CD4-positive, CD25-positive, alpha-beta regulatory T cell (primary cell): ENCODE results near the gene EHMT1. TPM values are rescaled to one million over a fixed set of nuclear protein-coding genes. Genes with fewer than 3 reads are reported as not detected.
A peak's percentile ranks its signal among the peaks of the same experiment; 100 is the strongest.

ENCODE experiments used
- ATAC-seq, 2 donors: fragments of 150-1000 bp; cut with Tn5 transposase; one replicate each; pipeline ENCODE4 v1.10.0; 2021; ENCODE audit warnings: low read depth in 2 of 2, moderate number of reproducible peaks in 2 of 2, moderate library complexity in 1 of 2
- DNase-seq, 3 donors: peaks; one replicate each; pipeline versions ENCODE4 v3.0.0 to v3.0.0-alpha.2; 2012 to 2022; ENCODE audit warnings: mixed read lengths in 1 of 3
- H3K27ac ChIP-seq: one replicate; pipeline ENCODE4 v1.7.0; 2013; ENCODE audit warnings: mild to moderate bottlenecking, low read length; ENCODE audit not compliant: insufficient read depth, poor library complexity, severe bottlenecking
- H3K27me3 ChIP-seq: one replicate; pipeline ENCODE4 v1.7.0; 2013; ENCODE audit warnings: low read length; ENCODE audit not compliant: control insufficient read depth, insufficient read depth
- H3K36me3 ChIP-seq: one replicate; pipeline ENCODE4 v1.7.0; 2013; ENCODE audit warnings: mild to moderate bottlenecking, low read length, moderate library complexity; ENCODE audit not compliant: control insufficient read depth, insufficient read depth
- H3K4me1 ChIP-seq: 2 replicates; pipeline ENCODE4 v1.7.0; 2013; ENCODE audit warnings: mild to moderate bottlenecking, low read length; ENCODE audit not compliant: insufficient read depth, control insufficient read depth, poor library complexity, severe bottlenecking
- H3K4me3 ChIP-seq: one replicate; pipeline ENCODE4 v1.7.0; 2013; ENCODE audit warnings: low read depth, mild to moderate bottlenecking, low read length, moderate library complexity
- H3K9me3 ChIP-seq, 2 experiments: 1 replicate in 1 of 2; 2 replicates in 1 of 2; pipeline ENCODE4 v1.7.0; 2013; ENCODE audit warnings: low read length in 2 of 2, mild to moderate bottlenecking in 1 of 2, moderate library complexity in 1 of 2; ENCODE audit not compliant: control insufficient read depth in 2 of 2
- H3K27ac Mint-ChIP-seq, 3 donors: one replicate each; pipeline ENCODE4 v1.8.0; 2020 to 2022; ENCODE audit warnings: mild to moderate bottlenecking in 3 of 3, mixed read lengths in 3 of 3, moderate library complexity in 2 of 3
- H3K27me3 Mint-ChIP-seq: one replicate; pipeline ENCODE4 v1.8.0; 2022; ENCODE audit warnings: mild to moderate bottlenecking, mixed read lengths
- H3K36me3 Mint-ChIP-seq: one replicate; pipeline ENCODE4 v1.8.0; 2020; ENCODE audit warnings: mixed read lengths
- H3K4me1 Mint-ChIP-seq, 4 donors: one replicate each; pipeline ENCODE4 v1.8.0; 2020 to 2022; ENCODE audit warnings: mixed read lengths in 4 of 4, mild to moderate bottlenecking in 1 of 4
- H3K4me3 Mint-ChIP-seq, 4 donors: one replicate each; pipeline ENCODE4 v1.8.0; 2020 to 2022; ENCODE audit warnings: mild to moderate bottlenecking in 4 of 4, mixed read lengths in 4 of 4, moderate library complexity in 3 of 4
- H3K9me3 Mint-ChIP-seq, 7 donors: one replicate each; pipeline ENCODE4 v1.8.0; 2020 to 2022; ENCODE audit warnings: mixed read lengths in 7 of 7, mild to moderate bottlenecking in 3 of 7, moderate library complexity in 2 of 7
- polyA plus RNA-seq, 4 donors: library from polyadenylated mRNA; unstranded; fragments of 300-500 nt; fragmentation: Illumina TruSeq; gene quantifications; one replicate each; pipeline ENCODE4 v1.2.3, GENCODE V29; 2021
- total RNA-seq: library from RNA; stranded (reverse); gene quantifications from one replicate; pipeline ENCODE4 v1.2.3, GENCODE V29; 2022

The EHMT1 gene
- total and polyA plus RNA-seq, 5 donors from 2014 or later = 17.9 to 142 (median 20.0) TPM

DNA sequence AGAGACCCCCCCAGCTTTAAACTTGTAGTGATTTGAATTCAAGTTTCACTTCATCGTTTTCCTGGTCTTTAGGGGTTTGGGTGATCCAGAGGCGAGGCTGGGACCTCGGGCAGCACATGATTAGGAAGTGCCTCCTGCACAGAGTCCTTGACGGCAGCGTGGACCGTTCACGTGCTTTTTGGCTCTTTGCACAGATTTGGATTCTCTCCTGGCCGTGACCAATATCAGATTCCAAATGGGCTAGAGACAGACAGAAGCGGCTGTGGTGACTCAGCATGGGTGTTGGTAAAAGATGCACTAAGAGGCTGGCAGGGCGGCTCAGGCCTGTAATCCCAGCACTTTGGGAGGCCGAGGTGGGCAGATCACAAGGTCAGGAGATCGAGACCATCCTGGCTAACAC lies 141.6 kb downstream of the EHMT1 start:
- H3K9me3 Mint-ChIP-seq = peaks cover 0 to 5% (median 0%) of the 10 kb centered on the region in 7 donors
- Histone ChIP-seq H3K36me3 (peaks cover 48% of the 10 kb centered on the region), H3K4me3 (no peak overlapping the region), H3K9me3 (peaks cover 2 to 4% of the 10 kb centered on the region in 2 experiments), H3K27me3 (no peaks in the 10 kb centered on the region), H3K27ac (peak overlapping the region; percentile 55), H3K4me1 (peaks cover 44% of the 10 kb centered on the region)
- H3K27ac Mint-ChIP-seq = peak overlapping the region; percentile 80 to 92 (median 87)
- H3K36me3 Mint-ChIP-seq = peaks cover 60% of the 10 kb centered on the region
- peaks cover 20 to 75% (median 49%) of the 10 kb centered on the region in 4 donors for H3K4me1 Mint-ChIP-seq
- no peak for ATAC-seq
- H3K4me3 Mint-ChIP-seq = peak overlapping the region in 2 of 4 donors; percentile 29 to 46
- H3K27me3 Mint-ChIP-seq = no peaks in the 10 kb centered on the region
- no peak for DNase-seq

DNA sequence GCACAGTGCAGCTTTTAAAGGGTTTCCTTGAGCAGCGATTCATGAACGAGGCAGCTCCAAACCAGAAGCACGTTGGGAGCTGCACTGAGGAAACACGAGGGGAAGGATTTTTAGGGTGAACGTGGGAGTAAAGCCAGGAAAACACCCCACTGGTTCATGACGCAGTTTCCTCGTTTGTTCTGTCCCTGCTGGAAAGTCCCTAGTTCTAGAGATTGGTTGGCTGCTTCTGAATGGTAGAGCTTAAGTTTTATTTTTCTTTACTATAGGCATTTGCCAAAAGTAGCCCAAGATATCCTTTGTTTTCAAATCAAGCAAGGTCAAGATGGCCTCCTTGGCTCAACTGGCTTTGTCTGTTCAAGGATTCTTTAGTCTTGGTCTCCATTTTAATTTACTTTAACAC lies 142.2 kb downstream of the EHMT1 start:
- DNase-seq = peak; percentile 16 to 31 (median 17)
- H3K4me3 ChIP-seq = no peak overlapping the region
- peaks cover 42% of the 10 kb centered on the region for H3K36me3 ChIP-seq
- H3K36me3 Mint-ChIP-seq = peaks cover 59% of the 10 kb centered on the region
- H3K27ac ChIP-seq = peak overlapping the region; percentile 58
- no peaks in the 10 kb centered on the region for H3K27me3 Mint-ChIP-seq
- ATAC-seq = no peak
- no peaks in the 10 kb centered on the region for H3K9me3 Mint-ChIP-seq
- H3K9me3 ChIP-seq = no peaks in the 10 kb centered on the region
- peaks cover 44% of the 10 kb centered on the region for H3K4me1 ChIP-seq
- peak overlapping the region; percentile 56 to 92 (median 80) for H3K27ac Mint-ChIP-seq
- H3K4me1 Mint-ChIP-seq = peaks cover 20 to 75% (median 53%) of the 10 kb centered on the region in 4 donors
- peak overlapping the region in 2 of 4 donors; percentile 45 to 46 for H3K4me3 Mint-ChIP-seq
- no peaks in the 10 kb centered on the region for H3K27me3 ChIP-seq

DNA sequence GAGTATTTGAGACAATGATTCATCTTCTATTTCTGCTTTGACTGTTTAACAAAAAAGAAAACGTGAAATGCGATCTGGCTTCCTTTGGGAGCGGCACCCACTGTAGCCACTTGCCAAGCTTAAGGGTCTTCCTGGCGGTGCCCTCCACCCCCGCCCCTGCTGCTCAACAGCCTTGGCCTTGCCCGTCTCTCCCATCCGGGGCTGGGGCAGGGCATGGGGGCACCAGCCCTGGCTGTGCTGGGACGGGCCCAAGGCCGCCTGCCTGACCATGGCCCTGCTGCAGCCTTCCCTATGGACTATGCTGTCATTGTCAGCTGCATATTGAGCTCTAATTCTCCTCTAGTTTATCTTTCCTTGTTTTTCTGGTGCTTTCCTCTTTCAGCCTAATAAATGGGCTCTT lies 143.0 kb downstream of the EHMT1 start:
- Mint-ChIP-seq H3K9me3 (no peaks in the 10 kb centered on the region), H3K27me3 (no peaks in the 10 kb centered on the region), H3K36me3 (peaks cover 54% of the 10 kb centered on the region), H3K4me1 (peaks cover 20 to 68% (median 47%) of the 10 kb centered on the region in 4 donors), H3K4me3 (peak overlapping the region in 3 of 4 donors; percentile 15 to 76 (median 75)), H3K27ac (peak overlapping the region; percentile 88 to 95 (median 93))
- Histone ChIP-seq H3K36me3 (peaks cover 46% of the 10 kb centered on the region), H3K27ac (peak overlapping the region; percentile 58), H3K4me3 (no peak overlapping the region), H3K9me3 (no peaks in the 10 kb centered on the region), H3K27me3 (no peaks in the 10 kb centered on the region), H3K4me1 (peaks cover 42% of the 10 kb centered on the region)
- DNase-seq (no peak), ATAC-seq (no peak)

DNA sequence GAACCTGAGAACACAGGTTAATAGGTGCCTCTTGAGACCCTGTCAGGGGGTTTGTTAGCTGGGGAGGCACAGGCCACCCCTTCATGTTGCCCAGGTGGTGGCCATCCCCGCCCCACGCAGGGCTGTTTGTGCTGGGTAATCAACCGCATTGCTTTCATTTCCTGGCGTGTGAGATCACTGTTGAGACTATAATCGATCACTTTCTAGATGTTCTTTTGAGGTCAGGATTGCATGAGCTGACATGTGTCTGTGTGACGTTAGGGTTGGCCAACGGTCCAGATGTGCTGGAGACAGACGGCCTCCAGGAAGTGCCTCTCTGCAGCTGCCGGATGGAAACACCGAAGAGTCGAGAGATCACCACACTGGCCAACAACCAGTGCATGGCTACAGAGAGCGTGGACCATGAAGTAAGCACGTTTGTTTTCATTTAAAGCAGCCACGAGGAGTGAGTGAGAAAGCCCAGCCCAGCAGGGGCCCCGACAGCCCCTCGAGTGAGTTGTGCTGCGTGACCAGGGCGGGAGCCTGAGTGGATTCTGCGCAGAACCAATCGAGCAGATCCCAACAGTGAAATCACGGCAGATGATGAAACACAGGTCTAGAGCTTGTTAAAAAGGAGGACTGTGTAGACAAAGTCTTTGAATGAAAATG lies 143.7 kb downstream of the EHMT1 start:
- peak overlapping the region; percentile 47 to 76 (median 67) for H3K4me3 Mint-ChIP-seq

DNA sequence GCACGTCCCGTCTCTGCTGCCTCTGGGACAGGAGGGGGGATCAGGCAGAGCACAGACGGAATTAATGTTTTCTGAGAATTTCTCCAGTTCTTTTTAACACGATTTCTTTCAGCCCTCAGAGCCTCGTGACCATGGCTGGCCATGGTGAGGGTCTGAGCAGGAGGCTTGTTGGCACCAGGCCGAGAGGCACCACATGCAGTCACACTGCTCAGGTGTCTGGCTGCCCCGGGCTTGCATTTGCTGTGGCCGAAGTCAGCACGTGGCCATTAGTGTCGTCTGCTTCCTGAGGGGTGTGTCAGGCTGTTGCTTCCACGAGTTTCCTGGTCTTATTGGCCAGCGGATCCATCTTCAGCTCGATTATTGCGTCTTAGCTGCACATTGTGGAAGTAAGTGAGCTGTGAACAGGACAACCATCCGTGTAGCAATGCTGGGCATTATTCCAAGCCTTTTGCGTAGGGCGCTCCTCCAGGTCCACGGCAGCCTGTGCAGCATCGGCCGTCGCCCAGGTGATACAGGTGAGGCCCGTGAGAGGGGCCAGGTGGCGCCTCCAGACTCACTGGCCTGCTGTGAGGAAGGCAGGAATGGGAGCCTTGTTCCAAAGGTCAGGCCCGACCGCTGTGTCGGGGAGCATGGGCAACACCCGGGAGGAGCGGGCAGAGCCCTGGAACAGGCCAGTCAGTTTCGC lies 144.6 kb downstream of the EHMT1 start:
- Mint-ChIP-seq H3K36me3 (peaks cover 50% of the 10 kb centered on the region), H3K27ac (peak overlapping the region in 1 of 3 donors; percentile 88), H3K4me1 (peaks cover 14 to 55% (median 32%) of the 10 kb centered on the region in 4 donors), H3K9me3 (peaks cover 0 to 2% (median 0%) of the 10 kb centered on the region in 7 donors), H3K27me3 (no peaks in the 10 kb centered on the region), H3K4me3 (no peak overlapping the region)
- ATAC-seq = no peak
- Histone ChIP-seq H3K27ac (peak overlapping the region; percentile 58), H3K9me3 (no peaks in the 10 kb centered on the region), H3K4me1 (peaks cover 26% of the 10 kb centered on the region), H3K36me3 (peaks cover 53% of the 10 kb centered on the region), H3K27me3 (no peaks in the 10 kb centered on the region), H3K4me3 (no peak overlapping the region)
- DNase-seq = no peak

More for the DNA sequence above, 143.7 kb downstream of the EHMT1 start:
- peaks cover 35% of the 10 kb centered on the region for H3K4me1 ChIP-seq
- H3K9me3 ChIP-seq = no peaks in the 10 kb centered on the region
- H3K27me3 ChIP-seq = no peaks in the 10 kb centered on the region
- peaks cover 52% of the 10 kb centered on the region for H3K36me3 ChIP-seq
- Mint-ChIP-seq H3K27me3 (no peaks in the 10 kb centered on the region), H3K9me3 (peaks cover 0 to 2% (median 0%) of the 10 kb centered on the region in 7 donors), H3K36me3 (peaks cover 53% of the 10 kb centered on the region), H3K27ac (peak overlapping the region; percentile 57 to 95 (median 88)), H3K4me1 (peaks cover 14 to 63% (median 41%) of the 10 kb centered on the region in 4 donors)
- H3K4me3 ChIP-seq = peak overlapping the region; percentile 47
- H3K27ac ChIP-seq = peak overlapping the region; percentile 58
- DNase-seq (peak in 2 of 3 donors; percentile 22 to 48), ATAC-seq (no peak)

DNA sequence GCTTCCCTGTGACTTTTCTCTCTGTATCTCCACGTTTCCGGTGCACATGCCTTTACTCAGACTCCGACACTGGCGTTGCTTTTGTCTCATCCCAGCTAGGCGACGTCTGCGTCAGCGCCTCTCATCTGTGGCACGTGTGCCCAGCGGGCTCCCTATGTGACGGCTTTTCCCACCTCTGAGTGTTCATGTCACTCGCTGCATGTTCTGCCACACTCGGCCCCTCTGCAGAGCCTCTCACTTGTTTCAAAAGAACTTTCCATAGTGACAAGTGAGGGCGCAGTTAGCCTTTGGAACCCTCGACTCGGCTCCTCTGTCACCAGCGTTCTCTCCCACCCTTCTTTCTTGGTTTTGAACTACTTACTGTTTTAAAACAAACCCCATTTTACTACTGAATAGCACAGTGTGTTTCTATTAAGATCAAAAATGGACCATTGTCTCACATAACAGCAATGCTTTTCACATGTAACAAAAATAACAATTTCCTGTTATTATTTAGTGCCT lies 145.4 kb downstream of the EHMT1 start:
- H3K27ac ChIP-seq = no peak overlapping the region
- ATAC-seq = no peak
- H3K9me3 ChIP-seq = no peaks in the 10 kb centered on the region
- Mint-ChIP-seq H3K27me3 (no peaks in the 10 kb centered on the region), H3K9me3 (peaks cover 0 to 2% (median 0%) of the 10 kb centered on the region in 7 donors), H3K4me1 (peaks cover 12 to 51% (median 27%) of the 10 kb centered on the region in 4 donors), H3K27ac (peak overlapping the region in 2 of 3 donors; percentile 10 to 22), H3K36me3 (peaks cover 49% of the 10 kb centered on the region), H3K4me3 (peak overlapping the region in 2 of 4 donors; percentile 23 to 42)
- H3K4me3 ChIP-seq = no peak overlapping the region
- H3K27me3 ChIP-seq = no peaks in the 10 kb centered on the region
- H3K36me3 ChIP-seq = peaks cover 51% of the 10 kb centered on the region
- DNase-seq = no peak
- H3K4me1 ChIP-seq = peaks cover 23% of the 10 kb centered on the region

DNA sequence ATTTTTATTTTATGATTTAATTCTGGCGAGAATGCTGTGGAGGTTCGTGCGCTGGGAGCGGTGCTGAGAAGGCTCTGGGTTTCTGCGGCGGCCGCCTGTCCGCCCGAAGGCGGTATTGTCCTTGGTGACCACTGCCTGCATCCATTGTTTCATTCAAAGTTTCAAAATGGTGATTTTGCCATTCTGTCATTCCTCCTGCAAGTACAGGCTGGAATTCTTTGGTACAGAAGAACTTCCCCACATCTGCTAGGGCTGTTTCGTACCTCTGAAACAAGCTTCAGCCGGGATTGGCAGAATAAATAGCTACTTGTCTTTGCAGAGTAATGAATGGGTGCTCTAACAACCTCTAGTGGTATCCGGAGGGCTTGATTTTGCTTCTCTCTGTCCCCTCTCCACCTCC lies 146.2 kb downstream of the EHMT1 start:
- no peak overlapping the region for H3K27ac ChIP-seq
- H3K27me3 Mint-ChIP-seq = no peaks in the 10 kb centered on the region
- H3K9me3 ChIP-seq = no peaks in the 10 kb centered on the region
- peaks cover 0 to 2% (median 0%) of the 10 kb centered on the region in 7 donors for H3K9me3 Mint-ChIP-seq
- H3K36me3 Mint-ChIP-seq = peaks cover 48% of the 10 kb centered on the region
- peaks cover 23% of the 10 kb centered on the region for H3K4me1 ChIP-seq
- no peak overlapping the region for H3K4me3 ChIP-seq
- H3K4me3 Mint-ChIP-seq = no peak overlapping the region
- H3K27ac Mint-ChIP-seq = peak overlapping the region in 1 of 3 donors; percentile 92
- ATAC-seq (no peak), DNase-seq (no peak)
- no peaks in the 10 kb centered on the region for H3K27me3 ChIP-seq
- H3K36me3 ChIP-seq = peaks cover 51% of the 10 kb centered on the region
- peaks cover 12 to 43% (median 21%) of the 10 kb centered on the region in 4 donors for H3K4me1 Mint-ChIP-seq
